GM20000 (cell line): Measurements from ENCODE around the gene ANKRD33B.

Experiments
- DNase-seq: peaks from one replicate; pipeline ENCODE4 v3.0.0; 2012; ENCODE audit warnings: low spot score
- TF ChIP-seq, protein P1 (sequence below): IDR thresholded peaks from 2 replicates; pipeline ENCODE4 v1.5.1; 2012; ENCODE audit warnings: mild to moderate bottlenecking, control low read depth; ENCODE audit errors: extremely low read depth, missing control alignments

ANKRD33B gene

DNA sequence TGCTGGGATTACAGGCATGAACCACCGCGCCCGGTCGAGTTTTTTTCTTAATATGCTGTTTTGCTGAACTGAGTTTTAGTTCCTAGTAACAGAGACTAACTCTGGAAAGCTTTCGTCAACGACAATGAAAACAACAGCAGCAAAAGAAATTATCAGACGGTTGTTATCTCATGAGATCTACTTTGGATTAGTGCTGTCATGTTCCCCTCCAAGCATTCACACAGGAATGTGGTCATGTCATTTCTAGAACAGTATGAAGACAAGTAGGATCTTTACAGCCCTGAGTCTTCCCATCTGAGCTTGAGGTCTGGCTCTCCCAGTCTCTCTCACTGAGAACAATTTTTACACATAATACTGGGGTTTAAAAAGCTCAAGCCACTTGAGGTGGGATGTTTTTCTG lies 4.0 kb upstream of the ANKRD33B start:
- TF ChIP-seq, protein P1, sequence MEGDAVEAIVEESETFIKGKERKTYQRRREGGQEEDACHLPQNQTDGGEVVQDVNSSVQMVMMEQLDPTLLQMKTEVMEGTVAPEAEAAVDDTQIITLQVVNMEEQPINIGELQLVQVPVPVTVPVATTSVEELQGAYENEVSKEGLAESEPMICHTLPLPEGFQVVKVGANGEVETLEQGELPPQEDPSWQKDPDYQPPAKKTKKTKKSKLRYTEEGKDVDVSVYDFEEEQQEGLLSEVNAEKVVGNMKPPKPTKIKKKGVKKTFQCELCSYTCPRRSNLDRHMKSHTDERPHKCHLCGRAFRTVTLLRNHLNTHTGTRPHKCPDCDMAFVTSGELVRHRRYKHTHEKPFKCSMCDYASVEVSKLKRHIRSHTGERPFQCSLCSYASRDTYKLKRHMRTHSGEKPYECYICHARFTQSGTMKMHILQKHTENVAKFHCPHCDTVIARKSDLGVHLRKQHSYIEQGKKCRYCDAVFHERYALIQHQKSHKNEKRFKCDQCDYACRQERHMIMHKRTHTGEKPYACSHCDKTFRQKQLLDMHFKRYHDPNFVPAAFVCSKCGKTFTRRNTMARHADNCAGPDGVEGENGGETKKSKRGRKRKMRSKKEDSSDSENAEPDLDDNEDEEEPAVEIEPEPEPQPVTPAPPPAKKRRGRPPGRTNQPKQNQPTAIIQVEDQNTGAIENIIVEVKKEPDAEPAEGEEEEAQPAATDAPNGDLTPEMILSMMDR: no peak

GRCh38 chr5:10562201-10563109 lies 1.4 kb upstream of the ANKRD33B start:
- DNase-seq: peak; percentile 74
- TF ChIP-seq, protein P1: no peak

More for the DNA sequence above, 4.0 kb upstream of the ANKRD33B start:
- DNase-seq: no peak

- DNase-seq: peak; percentile 81
- TF ChIP-seq, protein P1: no peak
Observed at GRCh38 chr5:10563110-10563944, 543 bp upstream of the ANKRD33B start.

- TF ChIP-seq, protein P1: no peak
- DNase-seq: no peak
Observed at GRCh38 chr5:10564838-10565784, 1.2 kb downstream of the ANKRD33B start.

DNA sequence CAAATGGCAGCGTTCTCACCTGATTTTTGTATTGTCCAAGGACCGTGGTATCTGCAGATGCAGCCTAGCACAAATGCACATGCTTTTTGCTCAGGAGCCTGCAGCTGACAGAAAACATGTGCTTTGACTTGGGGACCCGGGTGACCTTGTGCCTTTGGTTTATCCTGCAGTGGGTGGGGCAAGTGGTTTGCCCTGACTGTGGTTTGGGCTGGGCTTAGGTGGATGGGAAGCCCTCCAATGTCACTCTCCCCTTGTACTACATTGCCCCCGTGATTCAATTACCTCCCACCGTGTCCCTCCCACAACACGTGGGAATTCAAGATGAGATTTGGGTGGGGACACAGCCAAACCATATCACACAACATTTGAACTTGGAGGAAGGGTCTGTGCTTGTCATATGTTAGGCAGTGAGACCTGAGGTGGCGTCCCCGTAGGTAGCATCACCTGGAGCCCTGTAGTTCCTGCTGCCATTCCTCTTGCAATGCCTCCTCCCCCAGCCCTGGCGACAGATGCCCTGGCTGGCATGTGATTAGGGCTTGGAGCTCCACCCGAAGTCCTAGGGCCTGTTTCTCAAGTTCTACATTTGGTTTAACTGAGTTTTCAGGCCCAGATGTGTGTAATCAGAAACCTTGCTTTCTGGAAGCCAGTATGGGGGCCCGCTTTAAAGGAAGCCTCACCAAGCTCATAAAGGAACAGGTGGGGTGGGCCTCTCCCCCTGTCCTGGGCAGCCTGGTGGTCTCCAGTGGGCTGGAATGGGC lies 2.1 kb downstream of the ANKRD33B start:
- TF ChIP-seq, protein P1: no peak
- no peak for DNase-seq

GRCh38 chr5:10566543-10567068 lies 2.7 kb downstream of the ANKRD33B start:
- no peak for DNase-seq
- TF ChIP-seq, protein P1: no peak
